Heart right ventricle (tissue), 16 donors: ENCODE results near the gene OBI1. TPM values are rescaled to one million over a fixed set of nuclear protein-coding genes. Genes with fewer than 3 reads are reported as not detected.

Experiments used
- ATAC-seq, 8 donors: fragments of 200-7000 bp; cut with Tn5 transposase; one replicate each; pipeline ENCODE4 v1.9.1; 2020; ENCODE audit warnings: mild to moderate bottlenecking in 8 of 8, moderate library complexity in 8 of 8, moderate number of reproducible peaks in 1 of 8
- DNase-seq, 2 donors: peaks; one replicate each; pipeline ENCODE4 v3.0.0-alpha.2; 2020
- H3K27ac ChIP-seq, 10 donors: fragments of 200-600 bp; sonication (generic) in 2 of 10; one replicate each; pipeline versions ENCODE4 v1.5.0 to v1.8.0; 2020 to 2022; ENCODE audit warnings: mild to moderate bottlenecking in 3 of 10
- H3K27me3 ChIP-seq, 7 donors: fragments of 200-600 bp; one replicate each; pipeline ENCODE4 v1.8.0; 2021 to 2022; ENCODE audit warnings: mild to moderate bottlenecking in 2 of 7
- H3K36me3 ChIP-seq, 9 donors: fragments of 200-600 bp; sonication (generic) in 1 of 9; one replicate each; pipeline versions ENCODE4 v1.5.0 to v1.8.0; 2020 to 2022; ENCODE audit warnings: mild to moderate bottlenecking in 2 of 9
- H3K4me1 ChIP-seq, 9 donors: fragments of 200-600 bp; sonication (generic) in 1 of 9; one replicate each; pipeline versions ENCODE4 v1.5.0 to v1.8.0; 2020 to 2022; ENCODE audit warnings: mild to moderate bottlenecking in 4 of 9
- H3K4me3 ChIP-seq, 10 donors: fragments of 200-600 bp; sonication (generic) in 2 of 10; one replicate each; pipeline versions ENCODE4 v1.5.0 to v1.8.0; 2020 to 2022; ENCODE audit warnings: mild to moderate bottlenecking in 7 of 10, moderate library complexity in 2 of 10
- H3K9me3 ChIP-seq, 11 donors: fragments of 200-600 bp in 10 of 11; sonication (generic) in 2 of 11; one replicate each; pipeline versions ENCODE4 v1.5.0 to v1.8.0; 2013 to 2022; ENCODE audit warnings: mild to moderate bottlenecking in 2 of 11, control low read depth in 1 of 11, moderate library complexity in 1 of 11
- WGBS, 2 donors: extraction: QIAGEN DNeasy Blood & Tissue Kit; methylation state at CpG; one replicate each; pipeline ENCODE4 v1.1.7; 2013; ENCODE audit warnings: inconsistent platforms in 1 of 2; 5-methylcytosine and 5-hydroxymethylcytosine counted together
- intact Hi-C, 10 donors: fragments of 100-400 bp; cut with DNase I; formaldehyde crosslinking; loops; one replicate each; pipeline versions ENCODE4 v1.11.1 to v1.14.2; 2022
- polyA plus RNA-seq, 2 donors: library from polyadenylated mRNA; stranded (reverse); fragments of 200-250 nt; gene quantifications; one replicate each; pipeline ENCODE4 v1.2.3, GENCODE V29; 2013
- total RNA-seq, 10 donors: library from RNA; stranded (reverse); fragmentation: NEBNext Ultra II Directional in 3 of 10; extraction: Animal tissue kit (Norgen Biotek cat#: 25700) in 3 of 10; gene quantifications; one replicate each; pipeline versions ENCODE4 v1.2.1 to v1.2.4, GENCODE V29; 2021 to 2023
- TF ChIP-seq, protein P1 (sequence below), 9 donors: fragments of 200-600 bp; sonication (generic) in 2 of 9; IDR thresholded peaks; one replicate each; pipeline versions ENCODE4 v1.5.0 to v1.8.0; 2021 to 2022; ENCODE audit warnings: antibody characterized with exemption in 9 of 9, mild to moderate bottlenecking in 5 of 9, moderate library complexity in 1 of 9
- donor health status: Arrhythmogenic right ventricular cardiomyopathy.
- donor health status: ischemic (EF 13 %, LVEDD 7.1; RV severe dilation, severe dysfunction).
- donor health status: healthy with polysubstance abuse.
- donor health status: DM: no; HTN: yes; CAD: no.
- donor health status: DM: no; HTN: no; CAD: no.
- donor health status: ischemic (EF 25% LVEDD 6.9; RV normal size, moderate dysfunction).
- donor health status: ischemic (EF 25% LVEDD 5.7; RV mildly dilated, moderate dysfunction).
- donor health status: healthy.
- donor health status: DM: yes; HTN: yes; CAD: no.
- donor health status: Ischemic cardiomyopathy.
- donor health status: ischemic (EF 35%, LVEDD 5.7; RV mildly dilated, moderate dysfunction).
- donor health status: nonischemic (EF 11% LVEDD 7.7; RV severe dilation, severe dysfunction).
- donor health status: DM: yes; HTN: yes; CAD: no.
- donor health status: PGD.
- donor health status: ischemic (EF 29% LVEDD 5.4; RV normal size, mild dysfunction).
- donor health status: nonischemic (EF 23%, LVEDD 6.1; RV moderate dilation, normal function).

OBI1 gene
- total and polyA plus RNA-seq, 12 donors = 2.8 to 12.3 (median 9.3) TPM

GRCh38 chr13:78607409-78608251 lies 51.3 kb downstream of the OBI1 start:
- 20 to 28% methylated on average over 42 of the region's 42 CpGs for WGBS, 2 donors
- ATAC-seq (peak in 2 of 8 donors; percentile 15 to 25), DNase-seq (no peak)
- peaks cover 8 to 48% (median 41%) of the 10 kb centered on the region in 9 donors for H3K4me1 ChIP-seq
- intact Hi-C loops = loop anchor here in 3 of 10 donors (5.0 to 10.0 kb wide), 3 partner anchors 47 to 65 kb away; partner anchors contain the start of gene OBI1 (in 2 of the 3)
- H3K27ac ChIP-seq = no peak overlapping the region
- H3K36me3 ChIP-seq = no peaks in the 10 kb centered on the region
- no peaks in the 10 kb centered on the region for H3K9me3 ChIP-seq
- TF ChIP-seq, protein P1, sequence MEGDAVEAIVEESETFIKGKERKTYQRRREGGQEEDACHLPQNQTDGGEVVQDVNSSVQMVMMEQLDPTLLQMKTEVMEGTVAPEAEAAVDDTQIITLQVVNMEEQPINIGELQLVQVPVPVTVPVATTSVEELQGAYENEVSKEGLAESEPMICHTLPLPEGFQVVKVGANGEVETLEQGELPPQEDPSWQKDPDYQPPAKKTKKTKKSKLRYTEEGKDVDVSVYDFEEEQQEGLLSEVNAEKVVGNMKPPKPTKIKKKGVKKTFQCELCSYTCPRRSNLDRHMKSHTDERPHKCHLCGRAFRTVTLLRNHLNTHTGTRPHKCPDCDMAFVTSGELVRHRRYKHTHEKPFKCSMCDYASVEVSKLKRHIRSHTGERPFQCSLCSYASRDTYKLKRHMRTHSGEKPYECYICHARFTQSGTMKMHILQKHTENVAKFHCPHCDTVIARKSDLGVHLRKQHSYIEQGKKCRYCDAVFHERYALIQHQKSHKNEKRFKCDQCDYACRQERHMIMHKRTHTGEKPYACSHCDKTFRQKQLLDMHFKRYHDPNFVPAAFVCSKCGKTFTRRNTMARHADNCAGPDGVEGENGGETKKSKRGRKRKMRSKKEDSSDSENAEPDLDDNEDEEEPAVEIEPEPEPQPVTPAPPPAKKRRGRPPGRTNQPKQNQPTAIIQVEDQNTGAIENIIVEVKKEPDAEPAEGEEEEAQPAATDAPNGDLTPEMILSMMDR (IDR thresholded peaks at IDR 0.05) = no peak
- H3K27me3 ChIP-seq = peaks cover 35 to 100% (median 86%) of the 10 kb centered on the region in 7 donors
- peak overlapping the region in 5 of 10 donors; percentile 7 to 59 (median 13) for H3K4me3 ChIP-seq

GRCh38 chr13:78606471-78607408 lies 52.2 kb downstream of the OBI1 start:
- TF ChIP-seq, protein P1 (IDR thresholded peaks at IDR 0.05) = no peak
- H3K4me1 ChIP-seq = peaks cover 8 to 52% (median 42%) of the 10 kb centered on the region in 9 donors
- H3K27ac ChIP-seq = no peak overlapping the region
- 13 to 19% methylated on average over 30 of the region's 30 CpGs for WGBS, 2 donors
- H3K36me3 ChIP-seq = no peaks in the 10 kb centered on the region
- peaks cover 35 to 96% (median 91%) of the 10 kb centered on the region in 7 donors for H3K27me3 ChIP-seq
- no peaks in the 10 kb centered on the region for H3K9me3 ChIP-seq
- H3K4me3 ChIP-seq = no peak overlapping the region
- ATAC-seq (no peak), DNase-seq (no peak)
- intact Hi-C loops = loop anchor here in 3 of 10 donors (5.0 to 10.0 kb wide), 3 partner anchors 48 to 66 kb away; partner anchors contain the start of gene OBI1 (in 2 of the 3)

- TF ChIP-seq, protein P1 (IDR thresholded peaks at IDR 0.05) = no peak
- ATAC-seq (no peak), DNase-seq (no peak)
- no peak overlapping the region for H3K27ac ChIP-seq
- no peak overlapping the region for H3K4me3 ChIP-seq
- no peaks in the 10 kb centered on the region for H3K9me3 ChIP-seq
- 5 to 7% methylated on average over 20 of the region's 20 CpGs for WGBS, 2 donors
- peaks cover 8 to 65% (median 48%) of the 10 kb centered on the region in 9 donors for H3K4me1 ChIP-seq
- H3K36me3 ChIP-seq = no peaks in the 10 kb centered on the region
- peaks cover 47 to 96% (median 95%) of the 10 kb centered on the region in 7 donors for H3K27me3 ChIP-seq
- intact Hi-C loops = loop anchor here in 3 of 10 donors (5.0 to 10.0 kb wide), 3 partner anchors 50 to 67 kb away; partner anchors contain the start of gene OBI1 (in 2 of the 3)
Observed at GRCh38 chr13:78604782-78605611, 54.0 kb downstream of the OBI1 start.
